AG09309 (cell line): Measurements from ENCODE around the gene CCDC12.

Experiments
- DNase-seq: peaks from one replicate; pipeline ENCODE4 v3.0.0-alpha.2; 2010; ENCODE audit warnings: low read depth
- H3K4me3 ChIP-seq: 2 replicates; pipeline ENCODE4 v1.5.1; 2011; ENCODE audit warnings: mild to moderate bottlenecking, low read depth, low read length, moderate library complexity; ENCODE audit not compliant: control insufficient read depth
- CTCF ChIP-seq: IDR thresholded peaks from 2 replicates; pipeline ENCODE4 v1.5.1; 2011; ENCODE audit warnings: mild to moderate bottlenecking, low read depth, low read length, inconsistent platforms; ENCODE audit not compliant: insufficient read depth, control insufficient read depth; ENCODE audit errors: missing control alignments

CCDC12 gene

GRCh38 chr3:46979958-46980497, 3.5 kb upstream of the CCDC12 start:
- peak overlapping the region; percentile 88 for H3K4me3 ChIP-seq
- TF ChIP-seq CTCF: no peak
- no peak for DNase-seq

- H3K4me3 ChIP-seq: peak within 1 kb of the TSS; percentile 88
- TF ChIP-seq CTCF: no peak
- peak; percentile 55 for DNase-seq
These were observed 2.7 kb upstream of the CCDC12 start, which contains the start of gene NBEAL2 for GRCh38 chr3:46978985-46979944. Gene NBEAL2, plus strand, starts transcription at chr3:46979666. Its CDS starts 196 bp downstream, at chr3:46979862.

DNA sequence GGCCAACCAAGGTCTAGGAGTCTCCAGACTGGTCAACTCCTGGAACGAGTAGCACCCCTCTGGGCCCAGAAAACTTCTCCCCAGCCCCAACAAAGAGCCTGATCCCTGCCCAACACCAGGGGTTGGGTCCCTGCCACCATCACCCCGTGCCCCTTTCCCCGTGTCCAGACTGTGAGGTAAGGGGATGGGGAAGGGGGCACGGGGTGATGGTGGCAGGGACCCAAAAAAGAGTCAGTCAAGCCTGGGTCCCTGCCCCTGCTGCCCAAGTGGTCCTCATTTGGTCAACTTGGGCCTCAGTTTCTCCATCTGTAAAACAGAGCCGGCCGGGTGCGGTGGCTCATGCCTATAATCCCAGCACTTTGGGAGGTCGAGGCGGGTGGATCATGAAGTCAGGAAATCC, 1.8 kb upstream of the CCDC12 start:
- H3K4me3 ChIP-seq: no peak overlapping the region
- no peak for TF ChIP-seq CTCF
- DNase-seq: no peak

GRCh38 chr3:46977811-46978195, 1.3 kb upstream of the CCDC12 start:
- no peak for DNase-seq
- H3K4me3 ChIP-seq: no peak overlapping the region
- TF ChIP-seq CTCF: no peak

DNA sequence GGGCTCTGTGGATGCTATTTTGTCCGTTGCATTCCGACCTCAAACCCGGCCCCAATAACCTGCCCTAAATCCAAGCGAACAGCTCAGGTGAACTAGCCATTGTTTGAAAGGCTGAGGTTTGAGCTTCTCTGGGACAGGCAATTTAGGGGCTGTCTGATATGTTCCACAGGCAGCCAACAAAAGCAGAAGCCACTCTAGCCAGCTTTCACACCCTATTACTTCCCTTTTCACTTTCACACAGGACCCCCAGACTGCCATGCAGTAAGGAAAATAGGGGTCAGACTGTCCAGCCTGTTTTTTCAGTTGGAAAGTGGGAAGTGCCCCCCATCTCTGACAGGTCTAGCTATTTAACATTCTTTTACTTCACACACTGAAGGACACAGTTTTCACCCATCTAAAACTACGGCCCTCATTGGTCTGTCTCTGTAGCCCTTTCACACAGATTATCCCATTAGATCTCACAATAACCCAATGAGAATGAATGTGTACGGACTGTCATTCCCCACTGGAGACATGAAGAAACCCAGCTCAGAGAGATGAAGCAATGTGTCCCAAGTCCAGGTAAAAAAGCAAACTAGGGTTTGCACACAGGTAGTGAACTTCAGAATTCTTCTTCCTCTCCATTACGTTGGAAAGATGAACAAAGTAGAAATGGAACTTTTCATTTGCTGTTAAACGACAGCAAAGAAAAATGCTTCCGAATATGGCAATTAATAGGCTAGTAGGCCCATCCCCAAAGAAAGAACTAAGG, 1.9 kb downstream of the CCDC12 start:
- TF ChIP-seq CTCF: no peak
- DNase-seq: no peak
- H3K4me3 ChIP-seq: no peak overlapping the region

DNA sequence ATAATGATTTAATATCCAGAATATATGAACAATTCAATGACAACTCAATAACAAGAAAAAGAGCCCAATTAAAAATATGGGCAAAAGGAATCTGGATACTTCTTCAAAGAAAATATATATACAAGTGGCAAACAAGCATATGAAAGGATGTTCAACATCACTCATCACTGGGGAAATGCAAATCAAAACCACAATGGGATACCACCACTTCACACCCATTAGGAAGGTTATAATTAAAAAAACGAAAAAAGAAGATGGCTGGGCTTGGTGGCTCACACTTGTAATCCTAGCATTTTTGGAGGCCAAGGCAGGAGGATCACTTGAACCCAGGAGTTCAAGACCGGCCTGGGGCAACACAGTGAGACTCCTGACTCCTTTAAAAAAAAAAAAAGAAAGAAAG, 4.1 kb downstream of the CCDC12 start:
- no peak for TF ChIP-seq CTCF
- DNase-seq: no peak
- no peak overlapping the region for H3K4me3 ChIP-seq
